ENCODE results near the gene CST7.
A peak's percentile ranks its signal among the peaks of the same experiment; 100 is the strongest.

The CST7 gene

DNA sequence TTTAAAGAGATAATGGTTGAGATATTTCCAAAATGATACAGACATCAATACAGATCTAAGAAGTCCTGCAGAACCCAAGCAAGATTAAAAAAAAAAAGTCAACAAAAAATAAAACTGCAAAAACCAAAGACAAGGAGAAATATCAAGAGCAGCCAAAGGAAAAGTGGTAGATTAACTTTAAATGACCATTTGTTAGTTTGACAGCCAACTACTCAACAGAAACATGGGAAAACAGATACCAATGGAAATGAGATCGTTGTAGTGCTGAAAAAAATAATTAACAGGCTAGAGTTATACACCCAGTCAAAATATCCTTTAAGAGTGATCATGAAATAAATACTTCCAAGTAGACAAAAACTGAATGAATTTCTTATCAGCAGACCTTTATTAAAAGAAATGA, 53.9 kb downstream of the CST7 start:
- DNase-seq (ENCODE audit: low spot score) = no peak

DNA sequence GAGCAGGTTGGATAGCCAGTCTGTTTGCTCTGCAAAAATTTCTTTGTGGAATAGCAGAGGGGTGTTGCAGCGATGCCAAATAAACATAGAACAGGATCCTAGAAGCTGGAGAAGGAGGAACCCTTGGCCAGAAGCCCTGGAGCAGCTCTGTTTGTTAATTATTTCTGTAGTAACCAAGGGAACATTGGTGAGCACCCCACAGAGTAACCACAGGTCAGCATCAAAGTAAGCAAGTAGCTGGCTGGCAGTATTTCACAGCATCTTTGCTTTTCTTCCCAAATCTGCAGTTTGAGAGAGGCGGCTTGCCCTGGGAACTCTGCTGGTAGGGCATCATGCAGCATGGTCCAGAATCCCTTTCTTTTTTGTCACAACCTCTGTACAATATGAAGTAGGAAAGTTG, 56.2 kb downstream of the CST7 start:
- peak; percentile 60 for DNase-seq (ENCODE audit: low spot score)

GRCh38 chr20:25005661-25006060, 56.6 kb downstream of the CST7 start:
- no peak for DNase-seq (ENCODE audit: low spot score)

DNA sequence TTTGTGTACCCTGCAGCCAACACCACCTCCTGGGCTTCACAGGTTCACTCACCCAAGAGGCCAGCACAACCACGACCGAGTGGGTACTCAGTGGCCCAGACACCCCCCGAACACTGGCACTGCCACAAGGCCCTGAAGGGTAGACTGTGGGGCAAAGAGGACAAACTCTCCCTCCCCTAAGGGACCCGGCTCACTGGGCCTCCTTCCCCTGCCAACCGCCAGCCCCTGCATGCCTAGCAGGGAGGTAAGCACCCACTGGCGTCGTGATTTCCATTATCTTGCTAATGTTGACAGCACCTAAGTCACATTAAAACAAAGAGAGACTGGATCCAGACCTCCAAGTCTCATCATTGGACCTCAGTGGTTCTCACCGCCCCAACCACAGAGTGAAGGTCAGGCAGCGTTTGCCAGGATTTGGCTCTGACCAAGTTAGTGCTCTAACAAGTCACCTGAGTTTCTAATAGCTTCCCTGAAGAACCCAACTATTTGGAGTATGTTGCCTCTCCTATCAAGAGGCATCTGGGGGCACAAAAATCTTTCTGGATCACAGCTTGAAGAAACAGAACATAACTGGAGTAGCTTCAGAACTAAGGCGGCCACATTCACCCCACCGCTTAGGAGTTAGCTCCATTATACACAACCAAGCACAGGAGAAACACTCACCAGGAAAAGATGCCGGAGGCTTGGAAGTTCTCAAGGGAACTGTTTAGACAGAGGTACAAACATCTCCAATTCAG, 57.5 kb downstream of the CST7 start:
- no peak for DNase-seq (ENCODE audit: low spot score)

GRCh38 chr20:25007491-25008305, 58.6 kb downstream of the CST7 start:
- DNase-seq (ENCODE audit: low spot score) = no peak

DNA sequence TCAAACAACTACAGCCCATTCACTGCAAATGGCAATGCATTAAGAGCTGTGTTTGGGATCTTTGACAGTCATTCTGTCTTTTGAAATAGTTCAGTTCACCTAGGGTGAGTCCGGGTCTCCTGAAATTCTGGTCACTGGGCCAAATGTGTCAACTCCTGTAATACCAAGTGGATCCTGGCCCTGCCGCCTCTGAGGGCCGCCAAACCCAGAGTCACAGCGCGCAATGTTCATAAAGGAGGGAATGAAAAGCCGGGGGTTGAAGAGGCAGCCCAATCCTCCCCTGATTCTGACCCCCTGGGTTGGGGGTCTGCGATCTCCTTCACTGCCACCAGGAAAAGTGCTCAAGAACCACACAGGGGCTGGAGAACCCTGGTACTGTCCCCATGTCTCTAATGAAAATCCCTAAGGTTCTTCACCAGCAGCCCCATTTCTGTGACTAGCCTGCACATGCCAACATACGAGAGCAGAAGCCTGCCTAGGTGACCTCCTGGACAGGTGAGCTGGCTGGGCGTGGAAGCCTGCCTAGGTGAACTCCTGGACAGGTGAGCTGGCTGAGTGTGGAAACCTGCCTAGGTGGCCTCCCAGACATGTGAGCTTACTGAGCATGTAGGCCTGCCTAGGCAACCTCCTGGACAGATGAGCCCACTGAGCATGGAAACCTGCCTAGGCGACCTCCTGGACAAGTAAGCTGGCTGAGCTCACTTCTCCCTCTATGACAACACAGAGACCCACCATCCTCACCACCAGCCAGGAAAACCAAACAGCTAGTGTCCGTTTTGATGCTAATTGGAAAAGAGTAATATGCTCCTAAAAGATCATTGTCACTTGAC, 59.5 kb downstream of the CST7 start:
- no peak for DNase-seq (ENCODE audit: low spot score)
